GM20431 (cell line): Measurements from ENCODE around the gene HS6ST2.

Experiments
- in situ Hi-C: fragments of 300-500 bp; cut with MseI, MboI; formaldehyde crosslinking; loops from one replicate; pipeline ENCODE4 v1.15.0; 2020; ENCODE audit warnings: low sequenced_read_pairs; ENCODE audit not compliant: unreplicated experiment

The HS6ST2 gene

GRCh38 chrX:132855780-132856341 is 102.6 kb downstream of the HS6ST2 start:
- in situ Hi-C loops = no loop called here

- in situ Hi-C loops = no loop called here
Observed at GRCh38 chrX:132853040-132853439, 105.4 kb downstream of the HS6ST2 start.

- in situ Hi-C loops = no loop called here
Observed at GRCh38 chrX:132848296-132848970, 110.0 kb downstream of the HS6ST2 start.

DNA sequence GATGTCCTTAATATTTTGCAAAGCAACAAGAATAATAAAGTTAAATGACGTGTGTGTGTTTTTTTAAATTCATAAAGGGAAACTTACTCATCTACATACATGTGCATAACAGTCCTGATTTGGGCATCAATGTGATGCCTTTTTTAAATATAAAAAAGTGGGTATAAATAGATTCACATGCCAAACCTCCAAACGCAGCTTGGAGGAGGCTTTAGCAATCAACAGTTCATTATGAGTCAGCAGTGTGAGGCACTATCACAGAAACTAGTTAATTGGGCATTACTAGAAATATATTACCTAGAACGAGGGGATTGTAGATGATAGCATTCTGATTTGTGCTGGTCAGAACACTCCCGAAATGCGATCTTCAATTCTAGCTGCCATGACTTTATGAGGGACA is 115.1 kb downstream of the HS6ST2 start:
- in situ Hi-C loops = no loop called here

GRCh38 chrX:132842460-132843238 is 115.8 kb downstream of the HS6ST2 start:
- in situ Hi-C loops = no loop called here

DNA sequence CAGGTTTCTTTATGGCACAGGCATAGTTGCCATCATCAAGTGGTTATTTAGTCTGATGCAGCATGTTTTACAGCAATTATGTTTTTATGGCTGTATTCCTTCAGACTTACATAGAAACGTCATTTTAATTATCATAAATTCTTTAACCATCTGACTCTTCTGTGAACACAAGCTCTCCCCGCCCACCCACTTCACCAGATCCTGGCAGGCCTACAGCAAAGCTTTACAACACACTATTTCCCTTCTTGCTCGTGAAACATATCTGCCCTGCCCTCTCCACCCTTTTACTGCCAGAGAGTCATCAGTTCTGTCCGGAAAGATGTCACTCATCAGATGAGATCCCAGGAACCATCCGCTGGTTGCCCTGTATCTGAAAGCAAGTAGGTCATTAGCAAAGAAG is 120.5 kb downstream of the HS6ST2 start:
- in situ Hi-C loops = no loop called here

DNA sequence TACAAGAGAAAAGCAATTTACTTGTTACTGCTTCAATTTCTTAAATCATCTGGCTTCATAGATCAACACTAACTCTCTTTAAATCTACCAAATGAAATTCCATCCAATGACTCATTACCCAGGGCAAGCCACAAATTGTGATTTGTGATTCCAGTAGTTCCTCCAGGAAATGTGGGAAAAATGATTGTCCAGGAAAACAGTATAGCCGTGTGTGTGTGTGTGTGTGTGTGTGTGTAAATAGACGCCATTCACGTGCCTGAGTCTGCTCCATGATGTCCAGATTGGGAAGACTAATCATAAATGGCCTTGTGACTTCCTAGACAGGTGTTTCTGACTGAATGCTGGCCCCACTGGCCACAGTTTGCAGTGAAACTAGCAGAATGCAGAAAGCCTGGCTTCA is 121.3 kb downstream of the HS6ST2 start:
- in situ Hi-C loops = no loop called here

DNA sequence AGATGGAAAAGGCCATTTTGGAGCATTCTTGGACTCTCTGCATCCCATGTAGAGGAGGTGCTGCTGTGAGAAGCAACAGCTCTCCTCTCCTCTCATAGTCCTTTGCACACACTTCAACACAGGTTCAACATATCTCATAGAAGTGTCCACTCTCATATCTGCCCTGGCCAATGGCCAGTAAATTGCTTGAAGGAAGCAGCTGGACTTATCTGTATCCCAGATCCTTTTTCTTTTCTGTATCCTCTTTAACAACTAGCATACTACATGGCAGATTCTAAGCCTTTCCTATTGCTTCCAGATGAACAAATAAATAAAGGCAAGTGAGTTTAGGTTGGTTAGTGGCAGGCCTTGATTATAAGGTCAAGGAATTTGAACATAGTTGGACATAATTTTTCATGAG is 122.0 kb downstream of the HS6ST2 start:
- in situ Hi-C loops = no loop called here

GRCh38 chrX:132834741-132835140 is 123.7 kb downstream of the HS6ST2 start:
- in situ Hi-C loops = no loop called here

DNA sequence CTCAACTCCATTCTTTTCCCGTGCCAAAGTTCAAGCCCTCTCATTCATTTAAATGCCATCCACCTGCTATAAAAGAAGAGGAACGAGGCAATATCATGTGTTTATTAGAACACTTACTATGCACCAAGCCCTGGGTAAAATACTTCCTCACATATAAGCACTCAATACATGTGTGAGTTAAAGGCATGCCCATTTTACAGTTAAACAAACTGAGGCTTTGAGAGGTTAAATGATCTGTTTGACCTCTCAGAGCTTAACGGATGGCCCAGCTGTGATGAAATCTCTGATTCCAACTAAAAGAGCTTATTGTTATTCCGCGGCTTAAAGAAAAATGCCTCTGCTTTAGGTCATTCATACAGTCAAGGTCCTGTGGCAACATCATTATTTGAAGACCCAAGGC is 124.3 kb downstream of the HS6ST2 start:
- in situ Hi-C loops = no loop called here

- in situ Hi-C loops = no loop called here
Observed at GRCh38 chrX:132833373-132833772, 125.1 kb downstream of the HS6ST2 start.

- in situ Hi-C loops = no loop called here
Observed at GRCh38 chrX:132831336-132831973, 127.0 kb downstream of the HS6ST2 start.

DNA sequence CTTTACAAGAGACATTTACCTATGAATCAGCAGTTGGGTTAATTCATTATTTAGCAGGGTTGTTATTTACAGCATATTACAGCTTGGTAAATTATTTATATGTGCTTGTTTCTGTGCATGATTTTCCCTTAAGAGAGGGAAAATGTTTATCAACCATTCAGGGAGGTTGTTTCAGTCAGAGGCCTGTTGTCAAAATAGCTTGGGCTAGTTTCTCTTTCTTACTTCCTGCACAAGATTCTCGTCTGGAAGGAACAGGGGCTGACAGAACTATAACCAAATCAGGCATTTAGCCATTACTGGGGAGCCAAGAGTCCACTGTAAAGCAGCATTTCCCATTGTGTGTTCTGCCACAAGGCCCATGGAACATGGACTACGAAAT is 135.8 kb downstream of the HS6ST2 start:
- in situ Hi-C loops = no loop called here

DNA sequence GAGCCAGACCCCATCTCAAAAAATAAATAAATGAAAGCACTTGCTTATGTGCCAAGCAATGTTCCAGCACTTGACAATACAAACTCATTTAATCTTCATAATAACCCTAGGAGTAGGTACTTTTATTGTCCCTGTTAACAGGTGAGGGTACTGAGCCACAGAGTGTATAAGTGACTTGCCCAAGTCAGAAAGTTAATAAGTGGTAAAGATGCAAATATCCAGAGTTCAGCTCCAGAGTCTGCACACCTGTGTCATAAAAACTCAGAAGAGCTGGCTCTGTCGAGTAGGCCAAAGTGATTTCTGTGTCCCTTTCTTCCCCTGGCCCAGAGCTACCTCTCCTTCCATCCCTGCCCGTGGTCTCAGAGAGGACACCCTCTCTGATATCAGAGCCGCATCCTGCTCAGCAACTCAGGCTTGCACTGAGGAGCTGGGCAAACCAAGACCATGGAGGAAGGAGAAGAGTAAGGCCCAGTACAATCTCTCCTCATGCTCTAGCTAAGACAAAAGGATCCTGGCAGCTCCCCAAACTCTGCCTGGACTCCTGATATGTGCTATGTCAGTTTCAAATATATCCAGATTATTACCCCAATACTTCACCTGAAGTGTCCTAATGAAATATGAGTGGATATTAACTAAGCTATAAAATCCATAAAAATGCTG is 136.3 kb downstream of the HS6ST2 start:
- in situ Hi-C loops = no loop called here

DNA sequence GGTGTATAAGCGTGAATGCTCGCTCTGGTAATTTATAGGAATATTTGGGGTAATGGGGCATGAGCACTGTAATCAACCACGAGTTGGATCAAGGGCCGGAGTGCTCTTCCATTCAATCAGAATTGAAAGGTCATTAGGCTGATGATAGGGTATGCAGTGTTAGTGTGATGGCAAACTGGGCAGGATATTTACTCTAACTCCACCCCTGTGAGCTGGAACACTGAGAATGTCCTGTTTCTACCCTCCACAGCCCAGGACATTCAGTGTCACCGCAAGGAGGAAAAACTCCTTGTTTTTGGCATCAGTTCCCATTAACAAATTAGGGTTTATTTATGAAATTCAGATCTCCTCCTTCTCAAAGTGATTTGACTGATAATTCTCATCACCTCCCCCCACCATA is 137.8 kb downstream of the HS6ST2 start:
- in situ Hi-C loops = no loop called here

- in situ Hi-C loops = no loop called here
Observed at GRCh38 chrX:132819711-132820264, 138.6 kb downstream of the HS6ST2 start.

GRCh38 chrX:132818638-132819037 is 139.8 kb downstream of the HS6ST2 start:
- in situ Hi-C loops = no loop called here

DNA sequence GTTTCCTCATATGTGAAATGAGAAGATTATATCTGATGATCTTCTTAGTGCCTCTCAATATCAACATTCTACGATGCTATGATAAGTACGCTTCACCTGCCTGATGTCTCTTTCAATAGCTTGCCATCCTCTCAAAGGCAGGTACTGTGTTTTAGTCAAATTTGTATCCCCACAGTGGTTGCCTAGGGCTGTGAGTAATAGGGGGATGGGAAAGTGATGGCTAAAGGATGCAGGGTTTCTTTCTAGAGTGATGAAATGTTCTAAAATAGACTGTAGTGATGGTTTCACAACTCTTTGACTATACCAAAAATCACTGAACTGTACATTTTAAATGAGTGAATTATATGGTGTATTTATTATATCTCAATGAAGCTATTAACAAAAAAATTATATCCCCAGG is 142.8 kb downstream of the HS6ST2 start:
- in situ Hi-C loops = no loop called here

GRCh38 chrX:132810964-132811712 is 147.3 kb downstream of the HS6ST2 start:
- in situ Hi-C loops = no loop called here

DNA sequence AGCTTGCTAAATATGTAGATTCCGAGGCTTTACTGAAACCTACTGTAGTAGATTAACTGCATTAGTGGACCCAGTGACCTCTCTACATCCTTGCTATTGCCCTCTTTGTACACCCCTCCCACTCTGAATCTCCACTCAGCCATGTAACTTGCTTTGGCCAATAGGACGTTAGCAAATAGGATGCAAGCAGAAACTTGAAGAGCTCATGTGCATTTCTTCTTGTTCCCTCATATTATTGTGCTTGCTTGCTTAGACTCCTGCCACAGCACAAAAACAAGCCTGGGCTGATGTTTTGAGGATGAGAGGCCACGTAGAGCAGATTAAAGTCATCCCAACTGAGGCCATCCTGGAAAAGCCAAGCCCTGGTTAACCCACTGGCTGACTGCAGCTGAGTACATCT is 147.9 kb downstream of the HS6ST2 start:
- in situ Hi-C loops = no loop called here
